Measurements from ENCODE around the gene OOSP2. TPM values are rescaled to one million over a fixed set of nuclear protein-coding genes. Genes with fewer than 3 reads are reported as not detected.

OOSP2 gene
- total and polyA plus RNA-seq, 2 donors (not counting 1 experiment from before 2014, with no cell fraction given) = not detected

GRCh38 chr11:60097189-60097588 is 57.0 kb downstream of the OOSP2 start:
- Histone ChIP-seq H3K4me2 (ENCODE audit: extremely low read depth, insufficient read depth, low read length) (no peak overlapping the region), H3K79me2 (ENCODE audit: control insufficient read depth, insufficient read depth, low read length) (no peaks in the 10 kb centered on the region), H3K4me1 (ENCODE audit: control insufficient read depth, extremely low read depth, insufficient read depth, low read length) (no peaks in the 10 kb centered on the region), H3K9ac (ENCODE audit: insufficient read depth, low read length) (no peak overlapping the region), H2AFZ (ENCODE audit: low read length) (no peak overlapping the region), H3K27me3 (ENCODE audit: control insufficient read depth, insufficient read depth, low read length) (no peaks in the 10 kb centered on the region), H3K27ac (ENCODE audit: insufficient read depth, low read length) (no peak overlapping the region), H3K4me3 (replicated peaks in 1 of 4; ENCODE audit: control extremely low read depth in 1 of 4, insufficient read depth in 1 of 4, low read depth in 3 of 4, low read length in 4 of 4) (no peak overlapping the region), H3K9me3 (ENCODE audit: control insufficient read depth, insufficient read depth, low read depth, low read length) (no peaks in the 10 kb centered on the region), H3K36me3 (ENCODE audit: control insufficient read depth, insufficient read depth, low read length) (no peaks in the 10 kb centered on the region), H4K20me1 (ENCODE audit: control insufficient read depth, extremely low read depth, insufficient read depth, low read length) (no peaks in the 10 kb centered on the region)
- TF ChIP-seq, protein P1, sequence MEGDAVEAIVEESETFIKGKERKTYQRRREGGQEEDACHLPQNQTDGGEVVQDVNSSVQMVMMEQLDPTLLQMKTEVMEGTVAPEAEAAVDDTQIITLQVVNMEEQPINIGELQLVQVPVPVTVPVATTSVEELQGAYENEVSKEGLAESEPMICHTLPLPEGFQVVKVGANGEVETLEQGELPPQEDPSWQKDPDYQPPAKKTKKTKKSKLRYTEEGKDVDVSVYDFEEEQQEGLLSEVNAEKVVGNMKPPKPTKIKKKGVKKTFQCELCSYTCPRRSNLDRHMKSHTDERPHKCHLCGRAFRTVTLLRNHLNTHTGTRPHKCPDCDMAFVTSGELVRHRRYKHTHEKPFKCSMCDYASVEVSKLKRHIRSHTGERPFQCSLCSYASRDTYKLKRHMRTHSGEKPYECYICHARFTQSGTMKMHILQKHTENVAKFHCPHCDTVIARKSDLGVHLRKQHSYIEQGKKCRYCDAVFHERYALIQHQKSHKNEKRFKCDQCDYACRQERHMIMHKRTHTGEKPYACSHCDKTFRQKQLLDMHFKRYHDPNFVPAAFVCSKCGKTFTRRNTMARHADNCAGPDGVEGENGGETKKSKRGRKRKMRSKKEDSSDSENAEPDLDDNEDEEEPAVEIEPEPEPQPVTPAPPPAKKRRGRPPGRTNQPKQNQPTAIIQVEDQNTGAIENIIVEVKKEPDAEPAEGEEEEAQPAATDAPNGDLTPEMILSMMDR (conservative IDR thresholded peaks at IDR 0.05 in 1 of 2, IDR thresholded peaks at IDR 0.05 in 1 of 2; ENCODE audit: low read depth in 1 of 2, low read length in 2 of 2) = no peak
- no peak for TF ChIP-seq EZH2 (IDR thresholded peaks at IDR 0.05; ENCODE audit: low read length, missing control alignments)
- no peak for DNase-seq (ENCODE audit: low read depth in 2 of 2)

Other genes with a start within 250 kb of the OOSP2 start
- gene MRPL16, start 229.6 kb upstream of the OOSP2 start, total RNA-seq = 39.3 and 43.1 TPM in 2 replicates
- 64.9 and 70.9 TPM in 2 replicates for gene MRPL16, start 229.6 kb upstream of the OOSP2 start, polyA plus RNA-seq
- not detected in 2 replicates for gene CBLIF, start 194.9 kb upstream of the OOSP2 start, total RNA-seq
- gene CBLIF, start 194.9 kb upstream of the OOSP2 start, polyA plus RNA-seq = not detected in 2 replicates
- not detected in 2 replicates for gene TCN1, start 173.9 kb upstream of the OOSP2 start, total RNA-seq
- gene TCN1, start 173.9 kb upstream of the OOSP2 start, polyA plus RNA-seq = not detected in 2 replicates
- not detected in 2 replicates for gene OOSP3, start 161.6 kb upstream of the OOSP2 start, total RNA-seq
- gene OOSP3, start 161.6 kb upstream of the OOSP2 start, polyA plus RNA-seq = not detected in 2 replicates
- gene OOSP1, start 102.0 kb upstream of the OOSP2 start, total RNA-seq = not detected in 2 replicates
- not detected in 2 replicates for gene OOSP1, start 102.0 kb upstream of the OOSP2 start, polyA plus RNA-seq
- not detected in 2 replicates for gene OOSP4A, start 76.4 kb upstream of the OOSP2 start, total RNA-seq
- gene OOSP4A, start 76.4 kb upstream of the OOSP2 start, polyA plus RNA-seq = not detected in 2 replicates
- gene OOSP4B, start 23.2 kb upstream of the OOSP2 start, total RNA-seq = not detected in 2 replicates
- gene OOSP4B, start 23.2 kb upstream of the OOSP2 start, polyA plus RNA-seq = not detected in 2 replicates
- not detected in 2 replicates for gene MS4A3, start 16.3 kb downstream of the OOSP2 start, total RNA-seq
- gene MS4A3, start 16.3 kb downstream of the OOSP2 start, polyA plus RNA-seq = not detected in 2 replicates
- gene MS4A2, start 48.3 kb downstream of the OOSP2 start, total RNA-seq = not detected in 2 replicates
- gene MS4A2, start 48.3 kb downstream of the OOSP2 start, polyA plus RNA-seq = not detected in 2 replicates
- gene MS4A6A, start 142.7 kb downstream of the OOSP2 start, total RNA-seq = not detected in 2 replicates
- not detected in 2 replicates for gene MS4A6A, start 142.7 kb downstream of the OOSP2 start, polyA plus RNA-seq
- gene MS4A4E, start 202.7 kb downstream of the OOSP2 start, total RNA-seq = not detected in 2 replicates
- gene MS4A4E, start 202.7 kb downstream of the OOSP2 start, polyA plus RNA-seq = not detected in 2 replicates
- not detected in 2 replicates for gene MS4A4A, start 240.3 kb downstream of the OOSP2 start, total RNA-seq
- not detected in 2 replicates for gene MS4A4A, start 240.3 kb downstream of the OOSP2 start, polyA plus RNA-seq